NOMO-1 (cell line): ENCODE measurements around the gene MFNG.
A peak's percentile ranks its signal among the peaks of the same experiment; 100 is the strongest.
"Not testable (repeated sequence)": the region's sequence is repeated elsewhere in the genome, so short reads cannot be mapped to it uniquely, and the experiment has no call there.

Experiments used
- DNase-seq, 2 experiments: peaks; one replicate each; lab custom pipeline; 2025; ENCODE audit not compliant: unreplicated experiment in 2 of 2; lab: John Stamatoyannopoulos, UW

MFNG gene, protein sequence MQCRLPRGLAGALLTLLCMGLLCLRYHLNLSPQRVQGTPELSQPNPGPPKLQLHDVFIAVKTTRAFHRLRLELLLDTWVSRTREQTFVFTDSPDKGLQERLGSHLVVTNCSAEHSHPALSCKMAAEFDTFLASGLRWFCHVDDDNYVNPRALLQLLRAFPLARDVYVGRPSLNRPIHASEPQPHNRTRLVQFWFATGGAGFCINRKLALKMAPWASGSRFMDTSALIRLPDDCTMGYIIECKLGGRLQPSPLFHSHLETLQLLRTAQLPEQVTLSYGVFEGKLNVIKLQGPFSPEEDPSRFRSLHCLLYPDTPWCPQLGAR

DNA sequence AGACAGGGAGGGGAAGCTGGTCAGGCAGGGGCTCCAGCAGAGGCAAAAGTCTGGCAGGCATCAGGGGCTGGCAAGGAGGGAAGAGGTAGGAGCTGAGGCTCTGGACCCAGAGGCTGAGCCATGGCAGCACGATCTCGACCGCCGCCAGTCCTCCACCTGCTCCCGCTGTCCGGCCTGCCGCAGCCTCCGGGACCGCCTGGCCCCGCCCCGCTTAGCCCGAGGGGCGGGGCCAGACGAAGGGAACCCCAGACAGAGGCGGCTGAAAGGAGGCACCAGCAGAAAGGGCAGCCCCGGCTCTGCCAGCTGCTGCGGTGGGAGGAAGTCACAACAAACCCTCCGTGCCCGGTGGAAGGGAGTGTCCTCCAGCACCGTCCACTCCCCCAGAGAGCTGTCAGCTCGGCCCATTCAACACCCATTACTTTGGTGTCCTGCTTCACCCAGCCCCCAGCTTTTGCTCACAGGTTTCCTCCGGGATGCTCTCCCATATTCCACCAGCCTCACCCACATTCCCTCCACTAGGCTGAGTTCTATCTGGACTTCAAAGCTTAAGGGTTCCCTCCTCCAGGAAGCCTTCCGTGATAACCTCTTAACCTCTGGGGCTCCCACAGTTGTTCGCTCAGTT, at the start of gene MFNG:
TSS of gene MFNG (minus strand) at position 161 of the 622 bp plus-strand sequence. CDS start 207 bp downstream, outside the sequence.
- peak; percentile 92 to 96 for DNase-seq

DNA sequence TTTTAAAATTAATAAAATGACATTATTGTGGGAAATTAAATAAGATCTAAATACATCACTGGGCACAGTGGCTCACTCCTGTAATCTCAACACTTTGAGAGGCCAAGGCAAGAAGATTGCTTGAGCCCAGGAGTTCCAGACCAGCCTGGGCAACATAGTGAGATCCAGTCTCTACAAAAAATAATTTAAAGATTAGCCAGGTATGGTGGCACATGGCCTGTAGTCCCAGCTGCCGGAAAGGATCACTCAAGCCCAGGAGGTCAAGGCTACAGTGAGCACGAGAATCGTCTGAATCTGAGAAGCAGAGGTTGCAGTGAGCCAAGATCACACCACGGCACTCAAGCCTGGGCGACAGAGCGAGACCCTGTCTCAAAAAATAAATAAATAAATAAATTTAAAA, 49.0 kb upstream of the MFNG start:
- no peak for DNase-seq

DNA sequence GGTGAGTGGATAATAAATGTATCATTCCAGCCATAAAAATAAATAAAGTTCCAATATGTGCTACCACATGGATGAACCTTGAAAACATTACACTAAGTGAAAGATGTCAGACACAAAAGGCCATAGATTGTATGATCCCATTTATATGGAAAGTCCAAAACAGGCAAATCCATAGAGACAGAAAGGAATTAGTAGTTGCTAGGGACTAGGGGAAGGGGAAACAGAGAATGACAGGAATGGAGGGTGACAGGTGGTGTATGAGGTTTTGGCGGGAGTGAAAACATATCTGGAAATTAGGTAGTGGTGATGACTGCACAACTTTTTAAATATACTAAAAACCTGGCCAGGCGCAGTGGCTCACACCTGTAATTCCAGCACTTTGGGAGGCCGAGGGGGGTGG, 48.3 kb upstream of the MFNG start:
- DNase-seq: no peak

DNA sequence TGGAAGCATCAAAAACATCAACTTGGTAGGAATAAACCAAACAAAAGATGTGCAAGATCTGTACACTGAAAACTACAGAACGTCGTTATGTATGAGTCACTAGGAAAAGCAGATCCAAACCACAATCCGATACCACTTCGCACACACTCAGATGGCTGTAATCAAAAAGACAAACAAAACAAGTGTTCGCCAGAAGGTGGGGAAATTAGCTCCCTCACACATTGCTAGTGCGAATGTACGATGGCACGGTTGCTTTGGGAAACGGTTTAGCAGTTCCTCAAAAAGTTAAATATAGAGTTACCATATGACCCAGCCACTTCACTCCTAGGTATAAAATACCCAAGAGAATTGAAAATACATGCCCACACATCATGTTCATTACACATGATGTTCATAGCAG, 47.8 kb upstream of the MFNG start:
- DNase-seq: peak; percentile 65 to 85

DNA sequence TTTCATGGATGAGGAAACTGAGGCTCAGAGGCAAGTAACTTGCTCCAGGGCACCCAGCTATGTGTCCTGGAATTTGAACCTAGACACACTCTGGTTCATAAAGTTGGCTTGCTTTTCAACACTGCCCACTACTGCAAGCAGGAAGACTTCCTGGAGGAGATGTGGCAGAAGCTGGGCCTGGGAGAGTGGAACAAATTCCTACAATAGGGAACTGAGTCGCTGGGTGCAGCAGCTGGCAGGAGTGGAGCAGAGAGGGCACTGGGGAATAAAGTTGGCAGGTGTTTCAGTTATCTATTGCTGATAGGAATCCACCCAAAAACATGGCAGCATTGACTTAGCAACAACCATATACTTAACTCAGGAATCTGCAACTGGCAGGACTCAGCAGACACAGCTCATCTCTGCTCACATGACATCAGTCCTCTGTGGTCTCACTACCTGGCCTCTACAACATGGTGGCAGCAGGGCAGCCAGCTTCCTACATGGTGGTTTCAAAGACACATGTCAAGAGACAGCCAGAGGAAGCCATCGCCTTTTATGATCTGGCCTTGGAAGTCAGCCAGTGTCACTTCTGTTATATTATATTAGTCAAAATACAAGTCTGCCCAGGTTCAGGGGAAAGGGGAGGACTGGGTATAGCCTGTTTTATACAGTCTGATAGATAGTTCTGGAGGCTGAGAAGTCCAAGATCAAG, 43.6 kb upstream of the MFNG start:
- peak; percentile 6 to 49 for DNase-seq

DNA sequence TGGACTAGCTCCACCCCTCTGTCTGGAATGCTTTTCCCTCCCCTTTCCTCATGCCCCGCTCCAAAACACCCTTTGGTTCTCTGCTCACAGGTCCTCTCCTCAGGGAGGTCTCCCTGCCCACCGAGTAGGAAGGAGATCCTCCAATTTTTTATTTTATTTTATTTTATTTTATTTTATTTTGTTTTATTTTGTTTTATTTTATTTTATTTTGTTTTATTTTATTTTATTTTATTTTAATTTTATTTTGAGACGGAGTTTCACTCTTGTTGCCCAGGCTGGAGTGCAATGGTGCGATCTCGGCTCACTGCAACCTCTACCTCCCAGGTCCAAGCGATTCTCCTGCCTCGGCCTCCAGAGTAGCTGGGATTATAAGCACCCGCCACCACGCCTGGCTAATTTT, 41.8 kb upstream of the MFNG start:
- DNase-seq: not testable (repeated sequence)

DNA sequence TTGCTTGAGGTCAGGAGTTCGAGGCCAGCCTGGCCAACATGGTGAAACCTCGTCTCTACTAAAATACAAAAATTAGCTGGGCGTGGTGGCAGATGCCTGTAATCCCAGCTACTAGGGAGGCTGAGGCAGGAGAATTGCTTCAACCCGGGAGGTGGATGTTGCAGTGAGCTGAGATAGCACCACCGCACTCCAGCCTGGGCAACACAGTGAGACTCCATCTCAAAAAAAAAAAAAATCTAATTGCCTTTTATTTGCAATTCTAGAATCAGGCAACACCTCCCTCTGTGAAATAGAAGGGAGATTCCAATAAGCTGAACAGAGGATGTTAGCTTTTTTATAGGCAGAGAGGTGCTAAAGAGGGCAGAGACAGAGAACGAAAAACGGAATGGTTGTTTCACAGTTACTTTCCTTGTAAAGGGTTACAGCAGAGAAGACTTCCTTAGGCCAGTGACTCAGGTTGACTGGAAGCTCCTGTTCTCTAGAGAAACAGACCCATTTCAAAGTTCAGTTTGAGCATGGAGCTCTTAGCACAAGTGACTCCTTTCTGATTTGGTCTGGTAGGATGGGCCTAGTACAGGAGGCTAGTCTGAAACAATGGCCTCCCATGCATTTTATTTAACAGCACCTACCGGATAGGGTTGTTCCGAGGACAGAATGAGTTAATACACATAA, 41.0 kb upstream of the MFNG start:
- not testable (repeated sequence) for DNase-seq

DNA sequence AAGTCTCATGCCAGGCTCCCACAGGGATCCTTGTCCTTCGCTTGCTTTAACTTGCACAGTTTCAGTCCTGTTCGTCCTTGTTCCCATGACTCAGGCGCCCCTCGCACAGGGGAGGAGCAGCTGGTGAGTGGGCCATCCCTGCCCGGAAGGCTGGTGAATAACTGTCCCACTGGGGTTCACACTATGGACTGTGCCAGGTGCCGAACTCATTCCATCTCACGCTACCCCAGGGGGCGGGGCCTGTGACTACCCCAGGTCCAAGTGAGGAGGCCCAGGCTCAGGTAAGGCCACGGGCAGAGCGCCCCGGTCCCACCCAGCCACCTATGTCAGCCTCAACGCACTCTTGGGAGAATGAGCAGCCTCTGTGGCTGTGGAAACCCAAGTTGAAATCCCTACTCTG, 40.2 kb upstream of the MFNG start:
- DNase-seq: no peak

DNA sequence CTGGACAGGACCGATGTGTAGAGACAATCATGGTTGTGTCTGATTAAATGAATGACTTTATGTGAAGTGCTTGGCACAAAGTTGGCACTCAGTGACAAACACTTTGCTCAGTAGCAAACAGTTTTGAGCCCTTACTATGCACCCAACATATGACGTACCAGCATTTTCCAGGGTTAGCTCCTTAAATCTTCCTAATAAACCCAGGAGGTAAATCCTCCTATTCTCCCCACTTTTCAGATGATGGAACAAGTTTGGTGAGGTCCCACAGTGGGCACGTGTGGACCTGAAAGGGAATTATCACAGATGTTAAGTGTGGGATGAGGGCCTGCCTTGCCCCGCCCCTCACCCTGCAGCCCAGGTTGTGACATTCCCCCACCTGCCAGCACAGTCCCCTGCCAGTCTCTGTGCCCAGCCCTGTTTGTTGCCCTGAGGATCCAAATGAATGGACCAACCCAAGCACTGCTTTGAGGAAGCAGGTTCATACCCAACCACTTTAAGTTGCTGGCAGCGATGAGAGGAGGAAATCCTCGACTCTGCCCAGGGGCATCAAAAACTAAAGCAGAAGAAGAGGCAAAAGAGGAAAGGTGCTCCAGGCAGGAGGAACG, 39.7 kb upstream of the MFNG start:
- DNase-seq: no peak

DNA sequence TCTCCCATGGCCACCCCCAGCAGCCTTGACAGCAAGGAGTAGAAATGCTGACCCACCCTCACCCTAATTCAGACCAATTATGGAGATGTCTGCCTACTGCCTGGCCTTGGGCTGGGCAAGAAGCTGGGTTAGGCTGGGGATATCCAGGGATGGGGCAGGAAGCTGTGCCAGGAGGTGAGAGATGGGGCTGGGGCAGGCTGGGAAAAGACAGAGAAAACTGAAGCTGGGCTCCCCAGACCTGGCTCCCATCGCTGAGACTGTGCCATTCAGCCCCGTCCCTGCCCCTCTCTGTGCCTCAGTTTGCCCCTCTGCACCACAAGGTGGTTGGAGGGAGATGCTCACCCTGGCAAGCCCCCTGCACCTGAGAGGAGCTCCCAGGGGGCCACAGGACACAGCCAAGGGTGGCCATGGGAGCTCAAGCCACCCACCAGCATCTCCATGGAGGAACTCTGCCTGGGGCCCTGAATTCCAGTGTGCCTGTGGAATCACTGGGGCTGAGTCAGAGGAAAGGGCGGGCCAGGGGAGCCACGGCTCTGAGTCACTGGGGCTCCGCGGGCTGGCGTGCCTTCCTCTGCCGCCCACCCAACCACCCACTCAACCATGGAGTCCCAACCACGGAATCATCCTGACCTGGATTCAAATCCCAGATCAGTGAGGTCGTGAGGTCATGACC, 39.0 kb upstream of the MFNG start:
- no peak for DNase-seq

DNA sequence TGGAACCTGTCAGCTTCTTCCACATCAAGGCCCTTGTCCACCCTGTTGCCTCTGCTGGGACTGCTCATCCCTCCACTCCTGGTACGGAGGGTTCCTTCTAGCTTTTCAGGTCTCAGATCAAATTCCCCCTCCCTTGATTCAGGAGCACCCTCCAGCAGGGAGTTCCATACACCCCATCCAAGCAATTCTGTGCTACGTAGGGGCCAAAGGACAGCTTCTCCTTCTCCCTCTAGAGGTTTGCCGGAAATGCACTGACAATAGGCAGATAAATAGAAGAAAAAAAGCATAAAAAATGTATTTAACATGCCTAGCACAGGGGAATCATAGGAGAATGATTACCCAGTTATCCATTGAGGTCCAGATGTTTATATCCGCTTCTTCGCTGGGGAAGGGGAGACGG, 36.3 kb upstream of the MFNG start:
- DNase-seq: no peak

DNA sequence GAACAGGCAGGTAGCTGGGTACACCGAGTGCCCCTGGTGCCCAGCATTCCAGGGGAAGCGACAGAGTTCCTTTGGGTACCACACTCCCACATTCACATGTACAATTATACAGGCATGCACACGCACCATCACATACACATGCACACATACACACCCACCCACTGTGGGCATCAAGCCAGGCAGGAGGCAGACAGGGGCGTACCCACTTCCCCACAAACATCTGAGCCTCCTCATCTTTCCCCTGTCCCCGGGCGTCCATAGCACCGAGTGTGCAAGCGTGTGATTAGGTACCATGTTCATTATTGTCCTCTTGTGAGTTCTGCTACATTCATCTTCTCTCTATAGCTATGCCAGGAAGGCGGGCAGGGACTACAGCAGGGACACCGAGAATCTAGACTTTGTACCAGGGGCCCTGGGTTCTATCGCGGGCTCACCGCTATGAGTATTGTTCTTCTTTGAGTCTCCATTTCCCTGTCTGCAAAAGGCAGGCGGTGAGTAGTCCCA, 35.1 kb upstream of the MFNG start:
- DNase-seq: no peak

DNA sequence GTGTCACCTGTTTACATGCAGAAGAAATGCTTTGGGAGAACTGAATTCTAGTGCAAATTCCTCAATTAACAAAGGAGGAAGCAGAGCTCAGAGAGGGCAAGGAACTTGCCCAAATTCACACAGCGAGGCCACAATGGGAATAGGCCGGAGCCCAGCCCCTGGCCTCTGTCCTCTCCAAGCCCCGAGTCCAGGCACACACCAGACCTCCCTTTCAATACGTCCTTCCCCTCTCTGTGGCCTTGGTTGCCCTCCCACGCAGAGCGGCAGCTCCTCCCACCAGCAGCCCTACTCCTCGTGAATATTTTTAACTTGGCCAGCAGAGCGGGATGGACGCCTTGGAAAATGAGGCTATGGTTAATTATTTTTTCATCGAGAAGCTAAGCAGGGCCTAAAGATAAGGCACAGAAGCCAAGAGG, 34.6 kb upstream of the MFNG start:
- DNase-seq: no peak

DNA sequence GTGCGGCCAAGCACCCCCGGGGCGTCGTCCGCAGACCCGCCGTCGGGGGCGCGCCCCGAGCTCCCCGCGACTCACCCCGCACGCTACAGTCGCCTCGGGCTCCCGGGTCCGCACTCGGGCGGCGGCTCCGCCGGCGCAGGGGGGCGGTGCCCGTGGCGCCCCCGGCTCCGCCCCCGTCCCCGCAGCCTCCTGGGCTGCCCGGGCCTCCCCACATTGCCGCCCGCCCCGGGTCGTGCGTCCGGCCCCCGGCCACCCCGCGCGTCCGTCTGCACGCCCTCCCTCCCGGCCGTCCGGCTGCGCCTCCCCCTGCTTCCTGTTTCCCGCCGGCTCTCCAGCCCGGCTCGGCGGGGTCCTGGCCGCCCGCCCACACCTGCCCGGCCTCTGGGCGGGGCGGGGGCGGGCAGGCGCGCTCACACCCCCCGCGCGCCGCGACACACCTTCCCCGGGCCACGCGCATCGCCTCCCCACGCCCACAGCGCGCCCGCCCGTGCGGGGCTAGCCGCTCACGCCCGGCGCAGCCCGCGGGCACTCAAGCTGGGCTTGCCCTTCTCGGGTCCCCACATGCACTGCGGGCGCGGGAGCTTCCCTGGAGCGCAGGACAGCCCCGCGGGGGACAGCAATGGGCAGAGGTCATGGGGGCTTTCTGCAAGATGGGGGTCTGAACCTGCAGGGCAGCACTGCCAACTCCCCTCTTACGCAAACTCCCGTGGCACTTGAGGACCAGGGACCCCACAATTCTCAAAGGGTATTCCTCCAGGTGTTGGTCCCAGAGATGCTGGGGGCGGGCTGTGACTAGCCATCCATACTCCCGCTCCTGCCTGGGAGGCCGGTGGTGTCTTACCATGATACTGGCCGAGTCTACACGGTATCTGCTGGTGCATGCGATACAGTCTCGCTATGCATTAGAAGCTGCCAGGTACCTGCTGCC, 33.3 kb upstream of the MFNG start, which contains the start of gene CARD10:
TSS of gene CARD10 (minus strand) at position 148 of the 928 bp plus-strand sequence. CDS start 215 bp downstream, outside the sequence.
- peak; percentile 15 to 20 for DNase-seq

DNA sequence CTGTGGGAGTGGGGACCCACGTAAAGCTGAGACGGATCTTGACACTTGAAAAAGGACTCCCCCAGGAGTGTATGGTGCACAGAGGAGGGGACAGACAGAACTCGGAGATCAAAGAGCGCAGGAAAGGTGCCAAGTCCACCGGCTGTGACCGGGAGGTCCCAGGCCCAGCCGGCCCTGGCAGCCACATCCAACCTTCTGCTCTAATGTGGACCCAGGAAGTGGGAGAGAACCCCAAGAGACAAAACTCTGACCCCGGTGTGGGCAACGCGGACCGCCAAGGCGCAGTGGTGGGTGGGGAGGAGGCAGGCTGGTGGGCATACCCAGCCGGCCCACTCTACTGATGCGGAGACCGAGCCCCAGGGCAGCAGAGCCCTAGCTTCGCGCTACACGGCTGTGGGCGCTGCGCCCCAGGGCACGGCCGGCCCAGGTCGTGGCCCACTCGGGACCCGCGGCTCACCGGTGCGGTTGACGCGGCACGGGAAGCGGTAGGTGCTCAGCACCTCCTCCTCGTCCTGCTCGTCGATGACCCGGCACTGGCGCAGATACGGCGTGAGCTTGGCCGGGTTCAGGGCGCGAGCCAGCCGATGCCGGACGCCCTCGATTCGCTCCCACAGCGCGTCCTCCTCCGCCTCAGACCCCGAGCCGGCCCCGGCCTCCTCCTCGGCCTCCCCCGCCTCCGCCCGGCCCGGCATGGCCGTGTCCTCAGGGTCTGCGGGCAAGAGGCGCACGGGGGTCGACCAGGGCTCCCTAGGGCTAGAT, 32.5 kb upstream of the MFNG start:
- DNase-seq: no peak

DNA sequence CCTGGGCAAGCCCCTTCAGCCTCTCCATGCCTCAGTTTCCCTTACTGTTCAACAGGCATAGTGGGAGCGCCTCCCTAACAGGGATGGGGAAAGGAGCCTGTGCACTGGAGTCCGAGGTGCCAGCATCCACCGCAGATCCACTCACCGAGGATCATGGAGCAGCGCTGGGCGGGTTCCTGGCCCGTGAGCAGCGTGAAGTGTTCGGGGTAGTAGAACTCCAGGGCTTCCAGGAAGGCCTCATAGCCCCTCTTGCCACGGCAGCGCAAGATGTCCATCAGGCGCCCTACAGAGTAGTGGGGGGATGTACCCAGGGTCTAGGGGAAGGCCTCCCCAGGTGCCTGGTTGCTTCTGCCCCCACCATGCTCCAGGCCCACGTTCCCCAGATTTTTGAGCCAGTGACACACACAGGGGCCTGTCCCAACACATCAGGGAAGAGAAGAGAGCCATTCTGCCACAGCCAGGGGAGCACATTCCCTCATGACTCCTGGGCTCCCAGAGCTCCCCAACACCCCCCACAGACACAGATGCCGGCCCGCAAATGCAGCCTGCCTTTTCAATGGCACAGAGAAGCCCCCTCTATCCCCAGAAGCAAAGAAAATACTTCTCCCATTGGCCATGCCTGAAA, 31.8 kb upstream of the MFNG start:
- no peak for DNase-seq

DNA sequence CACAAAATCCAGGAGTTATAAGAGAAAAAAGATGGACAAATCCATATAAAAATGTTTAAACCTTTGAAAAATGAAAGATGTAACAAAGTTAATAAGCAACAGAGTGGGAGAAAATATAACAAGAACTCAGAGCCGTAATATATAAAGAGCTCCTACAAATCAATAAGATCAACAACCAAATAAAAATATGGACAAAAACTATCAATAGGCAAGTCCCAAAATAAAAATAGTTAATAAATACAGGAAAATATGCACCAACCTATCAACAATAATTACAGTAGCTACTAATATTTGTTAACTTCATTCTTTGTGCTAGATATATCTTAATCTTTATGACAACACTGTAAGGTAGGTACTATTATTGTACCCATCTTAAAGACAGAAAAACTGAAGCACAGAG, 30.3 kb upstream of the MFNG start:
- no peak for DNase-seq

DNA sequence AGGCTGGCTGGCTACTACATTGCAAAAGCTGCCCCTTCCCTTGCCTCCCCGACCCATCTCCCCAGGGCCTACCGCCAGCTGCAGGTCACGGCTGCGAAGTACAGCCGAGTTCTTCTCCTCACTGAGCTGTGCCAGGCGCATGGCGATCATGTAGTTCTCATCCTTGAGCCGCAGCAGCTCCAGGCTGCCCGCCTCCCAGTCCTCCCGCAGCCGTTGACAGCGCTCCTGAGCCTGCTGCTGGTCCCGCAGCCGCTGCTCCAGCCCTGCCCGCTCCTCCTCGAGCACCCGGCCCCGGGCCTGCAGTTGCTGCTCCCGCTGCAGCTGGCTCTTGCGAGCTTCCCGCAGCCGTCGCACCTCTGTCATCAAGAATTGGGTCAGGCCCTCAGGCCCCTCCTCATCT, 29.7 kb upstream of the MFNG start:
- DNase-seq: no peak
